DLD1 (cell line): ENCODE data around the gene PIF1.

Experiments
- in situ Hi-C: cut with HindIII; loops from 2 replicates; pipeline ENCODE4 v1.10.0; 2017; ENCODE audit warnings: low sequenced_read_pairs

PIF1 gene

GRCh38 chr15:64775551-64776401 lies 49.7 kb downstream of the PIF1 start, which contains the start of gene RBPMS2:
Gene RBPMS2 (minus strand): TSS chr15:64775589. CDS start chr15:64775319, 270 bp downstream.
- in situ Hi-C loops = no loop called here

- in situ Hi-C loops = no loop called here
Measured at GRCh38 chr15:64774629-64775493, 50.6 kb downstream of the PIF1 start.

GRCh38 chr15:64774037-64774628 lies 51.3 kb downstream of the PIF1 start:
- in situ Hi-C loops = no loop called here

GRCh38 chr15:64773606-64774005 lies 51.8 kb downstream of the PIF1 start:
- in situ Hi-C loops = no loop called here

GRCh38 chr15:64772964-64773363 lies 52.5 kb downstream of the PIF1 start:
- in situ Hi-C loops = no loop called here

- in situ Hi-C loops = no loop called here
Measured at GRCh38 chr15:64772488-64772887, 53.0 kb downstream of the PIF1 start.

GRCh38 chr15:64770626-64771025 lies 54.8 kb downstream of the PIF1 start:
- in situ Hi-C loops = no loop called here

GRCh38 chr15:64767203-64767602 lies 58.2 kb downstream of the PIF1 start:
- in situ Hi-C loops = no loop called here

- in situ Hi-C loops = no loop called here
Measured at GRCh38 chr15:64766058-64766457, 59.4 kb downstream of the PIF1 start.
